B cell (primary cell): Measurements from ENCODE around the gene GLI3. TPM values are rescaled to one million over a fixed set of nuclear protein-coding genes. Genes with fewer than 3 reads are reported as not detected.

Experiments
- ATAC-seq: fragments of 200-7000 bp; cut with Tn5 transposase; one replicate; pipeline ENCODE4 v1.10.0; 2021; ENCODE audit warnings: low read depth, mild to moderate bottlenecking, moderate number of reproducible peaks, moderate library complexity
- CTCF ChIA-PET: fragments of 350-600 bp; sonication (Branson Sonifier 250); formaldehyde crosslinking; loops from one replicate; lab custom pipeline; 2021; ENCODE audit warnings: antibody characterized with exemption, inconsistent platforms; lab: Charles Lee
- POLR2A ChIA-PET: fragments of 350-600 bp; sonication (Branson Sonifier 250); formaldehyde crosslinking; loops from one replicate; lab custom pipeline; 2021; ENCODE audit warnings: antibody characterized with exemption; lab: Charles Lee
- DNase-seq: peaks from one replicate; pipeline ENCODE4 v3.0.0; 2013
- H2AFZ ChIP-seq: 2 replicates; pipeline ENCODE4 v1.6.1; 2012; ENCODE audit warnings: mild to moderate bottlenecking, low read depth, low read length; ENCODE audit not compliant: insufficient read depth, poor library complexity, severe bottlenecking
- H3K27ac ChIP-seq, 2 donors: 1 replicate in 1 of 2; 2 replicates in 1 of 2; pipeline ENCODE4 v1.5.1; 2012 to 2013; ENCODE audit warnings: low read length in 2 of 2, mild to moderate bottlenecking in 2 of 2, moderate library complexity in 1 of 2
- H3K27me3 ChIP-seq, 4 experiments: fragments of 200-600 bp in 1 of 4; sonication (generic) in 1 of 4; replicated peaks in 1 of 4; 1 replicate in 2 of 4; 2 replicates in 2 of 4; pipeline versions ENCODE4 v1.6.1 to v1.7.0; 2013 to 2016; ENCODE audit warnings: low read length in 3 of 4, mild to moderate bottlenecking in 2 of 4, mixed read lengths in 1 of 4, moderate library complexity in 1 of 4; ENCODE audit not compliant: insufficient read depth in 4 of 4, control insufficient read depth in 3 of 4; ENCODE audit errors: control extremely low read depth in 1 of 4
- H3K36me3 ChIP-seq, 2 experiments: replicated peaks in 1 of 2; 1 replicate in 1 of 2; 2 replicates in 1 of 2; pipeline versions ENCODE4 v1.6.1 to v1.7.1; 2013; ENCODE audit warnings: low read length in 1 of 2; ENCODE audit not compliant: insufficient read depth in 2 of 2, control insufficient read depth in 1 of 2; ENCODE audit errors: control extremely low read depth in 1 of 2, extremely low read depth in 1 of 2
- H3K4me1 ChIP-seq, 2 donors: fragments of 200-600 bp in 1 of 2; sonication (generic) in 1 of 2; 1 replicate in 1 of 2; 2 replicates in 1 of 2; pipeline versions ENCODE4 v1.5.1 to v1.6.1; 2013 to 2017; ENCODE audit warnings: low read length in 2 of 2; ENCODE audit not compliant: control insufficient read depth in 2 of 2, insufficient read depth in 2 of 2
- H3K4me2 ChIP-seq: replicated peaks from 2 replicates; pipeline ENCODE3; 2012; ENCODE audit warnings: mild to moderate bottlenecking, low read depth, low read length; ENCODE audit not compliant: poor library complexity, severe bottlenecking
- H3K4me3 ChIP-seq, 5 experiments: fragments of 200-600 bp in 1 of 5; sonication (generic) in 1 of 5; 1 replicate in 3 of 5; 2 replicates in 2 of 5; pipeline versions ENCODE4 v1.5.1 to v1.7.0; 2011 to 2016; ENCODE audit warnings: low read length in 4 of 5, mild to moderate bottlenecking in 4 of 5, low read depth in 2 of 5, control low read depth in 1 of 5, moderate library complexity in 1 of 5; ENCODE audit not compliant: insufficient read depth in 1 of 5; ENCODE audit errors: control extremely low read depth in 1 of 5, extremely low read depth in 1 of 5
- H3K79me2 ChIP-seq: fragments of 200-600 bp; sonication (generic); one replicate; pipeline ENCODE4 v1.6.0; 2016; ENCODE audit warnings: low read length; ENCODE audit not compliant: control insufficient read depth, insufficient read depth
- H3K9ac ChIP-seq: fragments of 200-600 bp; sonication (generic); 2 replicates; pipeline ENCODE4 v1.6.1; 2017; ENCODE audit warnings: mild to moderate bottlenecking, low read length, moderate library complexity
- H3K9me3 ChIP-seq, 3 donors: one replicate each; pipeline versions ENCODE4 v1.6.1 to v1.7.1; 2013; ENCODE audit warnings: low read length in 2 of 3; ENCODE audit not compliant: control insufficient read depth in 2 of 3, insufficient read depth in 1 of 3; ENCODE audit errors: control extremely low read depth in 1 of 3
- H4K20me1 ChIP-seq: 2 replicates; pipeline ENCODE4 v1.6.0; 2012; ENCODE audit warnings: mild to moderate bottlenecking, low read length; ENCODE audit not compliant: insufficient read depth, control insufficient read depth, poor library complexity, severe bottlenecking
- H3K27ac Mint-ChIP-seq: one replicate; pipeline ENCODE4 v1.8.0; 2021; ENCODE audit warnings: mixed read lengths
- H3K27me3 Mint-ChIP-seq: one replicate; pipeline ENCODE4 v1.8.0; 2021; ENCODE audit warnings: mixed read lengths
- H3K4me1 Mint-ChIP-seq: one replicate; pipeline ENCODE4 v1.8.0; 2021; ENCODE audit warnings: mixed read lengths
- H3K4me3 Mint-ChIP-seq: one replicate; pipeline ENCODE4 v1.8.0; 2021; ENCODE audit warnings: mixed read lengths
- H3K9me3 Mint-ChIP-seq: one replicate; pipeline ENCODE4 v1.8.0; 2022; ENCODE audit warnings: mixed read lengths; ENCODE audit not compliant: insufficient read depth
- CTCF ChIP-seq: fragments of 200-600 bp; IDR thresholded peaks from one replicate; pipeline ENCODE4 v1.8.0; 2022; ENCODE audit warnings: antibody characterized with exemption, mild to moderate bottlenecking
- EZH2 ChIP-seq: IDR thresholded peaks from 2 replicates; pipeline ENCODE4 v1.6.1; 2012; ENCODE audit warnings: borderline replicate concordance, low read depth, mild to moderate bottlenecking, moderate library complexity, low read length; ENCODE audit not compliant: insufficient read depth, poor library complexity, severe bottlenecking
- WGBS: methylation state at CpG from one replicate; pipeline ENCODE4 v1.1.5; 2013; ENCODE audit warnings: missing lambda C conversion rate; ENCODE audit not compliant: insufficient coverage; 5-methylcytosine and 5-hydroxymethylcytosine counted together
- intact Hi-C: fragments of 100-400 bp; cut with micrococcal nuclease; formaldehyde crosslinking; loops from one replicate; pipeline ENCODE4 v1.10.0; 2022
- polyA plus RNA-seq: library from polyadenylated mRNA; depleted of rRNA; stranded (reverse); fragments of >200 nt; gene quantifications from 2 replicates; pipeline ENCODE4 v1.2.3, GENCODE V29; 2012
- total RNA-seq, 2 donors: library from RNA; stranded (reverse); fragments of 120-200 nt in 1 of 2; gene quantifications; 1 replicate in 1 of 2; 2 replicates in 1 of 2; pipeline versions ENCODE4 v1.2.3 to v1.2.4, GENCODE V29; 2013 to 2022

The GLI3 gene
- total and polyA plus RNA-seq, 2 donors (not counting 1 experiment from before 2014, with no cell fraction given): not detected

- no peak for DNase-seq
- Histone ChIP-seq H3K79me2 (no peaks in the 10 kb centered on the region), H3K4me2 (no peak overlapping the region), H3K9ac (no peak overlapping the region), H3K27ac (no peak overlapping the region), H3K4me3 (no peak overlapping the region), H3K27me3 (no peaks in the 10 kb centered on the region), H3K4me1 (no peaks in the 10 kb centered on the region), H4K20me1 (no peaks in the 10 kb centered on the region), H3K9me3 (no peaks in the 10 kb centered on the region), H3K36me3 (no peaks in the 10 kb centered on the region), H2AFZ (no peak overlapping the region)
- TF ChIP-seq CTCF: no peak
- TF ChIP-seq EZH2: no peak
- Mint-ChIP-seq H3K27me3 (peaks cover 26% of the 10 kb centered on the region), H3K27ac (no peak overlapping the region), H3K9me3 (no peaks in the 10 kb centered on the region), H3K4me3 (no peak overlapping the region), H3K4me1 (no peaks in the 10 kb centered on the region)
- no peak for ATAC-seq
- ChIA-PET CTCF (no interaction called here), POLR2A (no interaction called here)
- intact Hi-C loops: no loop called here
- WGBS: 89% methylated on average over 1 of the region's 4 CpGs
Observed at GRCh38 chr7:42144604-42145003, 92.4 kb downstream of the GLI3 start.

- Histone ChIP-seq H3K79me2 (no peaks in the 10 kb centered on the region), H3K27me3 (no peaks in the 10 kb centered on the region), H3K9me3 (no peaks in the 10 kb centered on the region), H3K4me2 (no peak overlapping the region), H2AFZ (no peak overlapping the region), H3K9ac (no peak overlapping the region), H3K27ac (no peak overlapping the region), H4K20me1 (no peaks in the 10 kb centered on the region), H3K36me3 (no peaks in the 10 kb centered on the region), H3K4me1 (no peaks in the 10 kb centered on the region), H3K4me3 (no peak overlapping the region)
- intact Hi-C loops: no loop called here
- TF ChIP-seq CTCF: no peak
- TF ChIP-seq EZH2: no peak
- Mint-ChIP-seq H3K27ac (no peak overlapping the region), H3K4me1 (no peaks in the 10 kb centered on the region), H3K4me3 (no peak overlapping the region), H3K27me3 (peaks cover 23% of the 10 kb centered on the region), H3K9me3 (no peaks in the 10 kb centered on the region)
- CTCF ChIA-PET: no interaction called here
- ATAC-seq (no peak), DNase-seq (no peak)
- WGBS: 97% methylated on average over 9 of the region's 14 CpGs
- POLR2A ChIA-PET: no interaction called here
Observed at GRCh38 chr7:42143711-42144600, 93.1 kb downstream of the GLI3 start.
